Mesodermal cell (in vitro differentiated cells): Measurements from ENCODE around the gene GHRHR.

Experiments used
- H3K27ac ChIP-seq: 2 replicates; pipeline ENCODE4 v1.7.0; 2013; ENCODE audit warnings: mild to moderate bottlenecking, low read depth, low read length, moderate library complexity; ENCODE audit not compliant: severe bottlenecking
- H3K36me3 ChIP-seq: 2 replicates; pipeline ENCODE4 v1.7.1; 2013; ENCODE audit warnings: mild to moderate bottlenecking, low read length, moderate library complexity; ENCODE audit not compliant: control insufficient read depth, insufficient read depth
- H3K4me1 ChIP-seq: one replicate; pipeline ENCODE4 v1.7.1; 2013; ENCODE audit warnings: mild to moderate bottlenecking, low read length; ENCODE audit not compliant: insufficient read depth, control insufficient read depth, poor library complexity, severe bottlenecking
- H3K4me3 ChIP-seq: 2 replicates; pipeline ENCODE4 v1.7.0; 2013; ENCODE audit warnings: low read length, control low read depth, mild to moderate bottlenecking; ENCODE audit not compliant: insufficient read depth, poor library complexity, severe bottlenecking; ENCODE audit errors: extremely low read depth
- H3K9me3 ChIP-seq: 2 replicates; pipeline ENCODE4 v1.7.1; 2013; ENCODE audit warnings: mild to moderate bottlenecking, low read length, moderate library complexity; ENCODE audit not compliant: control insufficient read depth
- WGBS, 2 experiments: methylation state at CpG; one replicate each; pipeline ENCODE4 v1.1.5; 2013; ENCODE audit warnings: missing lambda C conversion rate in 2 of 2; ENCODE audit not compliant: insufficient coverage in 2 of 2; 5-methylcytosine and 5-hydroxymethylcytosine counted together

GHRHR gene

GRCh38 chr7:30995536-30995935 lies 31.8 kb downstream of the GHRHR start:
- H3K27ac ChIP-seq = no peak overlapping the region
- no peaks in the 10 kb centered on the region for H3K4me1 ChIP-seq
- H3K4me3 ChIP-seq = no peak overlapping the region
- WGBS, 2 experiments = 90 to 96% methylated on average over 6 of the region's 7 CpGs
- H3K36me3 ChIP-seq = no peaks in the 10 kb centered on the region
- H3K9me3 ChIP-seq = no peaks in the 10 kb centered on the region

GRCh38 chr7:30996256-30996655 lies 32.5 kb downstream of the GHRHR start:
- no peak overlapping the region for H3K4me3 ChIP-seq
- H3K27ac ChIP-seq = no peak overlapping the region
- WGBS, 2 experiments = 88 to 95% methylated on average over 5 of the region's 6 CpGs
- H3K4me1 ChIP-seq = no peaks in the 10 kb centered on the region
- H3K36me3 ChIP-seq = no peaks in the 10 kb centered on the region
- H3K9me3 ChIP-seq = no peaks in the 10 kb centered on the region

- 89 to 92% methylated on average over 5 of the region's 5 CpGs for whole genome bisulfite sequencing, 2 experiments
- H3K27ac ChIP-seq = no peak overlapping the region
- no peaks in the 10 kb centered on the region for H3K36me3 ChIP-seq
- H3K4me3 ChIP-seq = no peak overlapping the region
- H3K9me3 ChIP-seq = no peaks in the 10 kb centered on the region
- H3K4me1 ChIP-seq = no peaks in the 10 kb centered on the region
Observed at GRCh38 chr7:30996883-30997282, 33.1 kb downstream of the GHRHR start.

- 90 to 93% methylated on average over 7 of the region's 7 CpGs for WGBS, 2 experiments
- Histone ChIP-seq H3K36me3 (no peaks in the 10 kb centered on the region), H3K4me1 (no peaks in the 10 kb centered on the region), H3K27ac (no peak overlapping the region), H3K4me3 (no peak overlapping the region), H3K9me3 (no peaks in the 10 kb centered on the region)
Observed at GRCh38 chr7:30997316-30997715, 33.6 kb downstream of the GHRHR start.

GRCh38 chr7:30998180-30998579 lies 34.4 kb downstream of the GHRHR start:
- 67 to 82% methylated on average over 7 to 9 of the region's 10 CpGs for WGBS, 2 experiments
- Histone ChIP-seq H3K4me3 (no peak overlapping the region), H3K27ac (no peak overlapping the region), H3K4me1 (no peaks in the 10 kb centered on the region), H3K9me3 (no peaks in the 10 kb centered on the region), H3K36me3 (no peaks in the 10 kb centered on the region)

GRCh38 chr7:31000161-31000693 lies 36.5 kb downstream of the GHRHR start:
- peaks cover 7% of the 10 kb centered on the region for H3K9me3 ChIP-seq
- H3K27ac ChIP-seq = no peak overlapping the region
- H3K4me3 ChIP-seq = no peak overlapping the region
- H3K4me1 ChIP-seq = peaks cover 7% of the 10 kb centered on the region
- 75 to 89% methylated on average over 5 of the region's 9 CpGs for WGBS, 2 experiments
- H3K36me3 ChIP-seq = no peaks in the 10 kb centered on the region

- peaks cover 7% of the 10 kb centered on the region for H3K9me3 ChIP-seq
- WGBS, 2 experiments = 87 to 90% methylated on average over 5 of the region's 5 CpGs
- no peaks in the 10 kb centered on the region for H3K36me3 ChIP-seq
- H3K27ac ChIP-seq = no peak overlapping the region
- H3K4me1 ChIP-seq = peaks cover 7% of the 10 kb centered on the region
- H3K4me3 ChIP-seq = no peak overlapping the region
Observed at GRCh38 chr7:31000779-31001178, 37.0 kb downstream of the GHRHR start.

GRCh38 chr7:31002256-31002655 lies 38.5 kb downstream of the GHRHR start:
- no peak overlapping the region for H3K27ac ChIP-seq
- peaks cover 7% of the 10 kb centered on the region for H3K4me1 ChIP-seq
- H3K9me3 ChIP-seq = peaks cover 7% of the 10 kb centered on the region
- no peaks in the 10 kb centered on the region for H3K36me3 ChIP-seq
- no peak overlapping the region for H3K4me3 ChIP-seq
- WGBS, 2 experiments = 97 to 100% methylated on average over 4 to 5 of the region's 6 CpGs

- no peaks in the 10 kb centered on the region for H3K36me3 ChIP-seq
- H3K27ac ChIP-seq = no peak overlapping the region
- peaks cover 7% of the 10 kb centered on the region for H3K9me3 ChIP-seq
- H3K4me3 ChIP-seq = no peak overlapping the region
- no CpG with 5 or more reads among the region's 2 CpGs for WGBS, 2 experiments
- H3K4me1 ChIP-seq = peaks cover 7% of the 10 kb centered on the region
Observed at GRCh38 chr7:31003097-31003496, 39.3 kb downstream of the GHRHR start.

GRCh38 chr7:31003721-31004120 lies 40.0 kb downstream of the GHRHR start:
- Histone ChIP-seq H3K36me3 (no peaks in the 10 kb centered on the region), H3K4me1 (peaks cover 7% of the 10 kb centered on the region), H3K27ac (no peak overlapping the region), H3K9me3 (peaks cover 7% of the 10 kb centered on the region), H3K4me3 (no peak overlapping the region)
- 86 to 88% methylated on average over 6 of the region's 6 CpGs for WGBS, 2 experiments

GRCh38 chr7:31004393-31004792 lies 40.6 kb downstream of the GHRHR start:
- Histone ChIP-seq H3K36me3 (no peaks in the 10 kb centered on the region), H3K4me1 (peaks cover 7% of the 10 kb centered on the region), H3K9me3 (peaks cover 7% of the 10 kb centered on the region), H3K4me3 (no peak overlapping the region), H3K27ac (no peak overlapping the region)
- WGBS, 2 experiments = 83% methylated on average over 1 of the region's 1 CpG
